KMS-11 (cell line): ENCODE measurements around the gene SMARCD3.

Experiments
- H2AFZ ChIP-seq: fragments of 200-600 bp; sonication (generic); 2 replicates; pipeline ENCODE4 v1.6.1; 2016; ENCODE audit warnings: antibody characterized with exemption, mixed run types, low read depth
- H3K27ac ChIP-seq: fragments of 200-600 bp; sonication (generic); 2 replicates; pipeline ENCODE4 v1.6.1; 2016; ENCODE audit warnings: mild to moderate bottlenecking, mixed run types
- H3K27me3 ChIP-seq: fragments of 200-600 bp; sonication (generic); 2 replicates; pipeline ENCODE4 v1.6.1; 2017; ENCODE audit warnings: mild to moderate bottlenecking, low read depth, mixed run types, moderate library complexity; ENCODE audit not compliant: insufficient read depth
- H3K36me3 ChIP-seq: fragments of 200-600 bp; sonication (generic); 2 replicates; pipeline ENCODE4 v1.6.1; 2017; ENCODE audit warnings: mild to moderate bottlenecking, mixed run types; ENCODE audit not compliant: insufficient read depth
- H3K4me1 ChIP-seq: fragments of 200-600 bp; sonication (generic); 2 replicates; pipeline ENCODE4 v1.6.1; 2016; ENCODE audit warnings: mild to moderate bottlenecking, low read depth, mixed run types; ENCODE audit not compliant: poor library complexity, severe bottlenecking
- H3K4me2 ChIP-seq: fragments of 200-600 bp; sonication (generic); 2 replicates; pipeline ENCODE4 v1.7.0; 2016; ENCODE audit warnings: mild to moderate bottlenecking, mixed run types
- H3K4me3 ChIP-seq: fragments of 200-600 bp; sonication (generic); IDR thresholded peaks from 2 replicates; pipeline ENCODE4 v1.6.1; 2017; ENCODE audit warnings: low read depth, low read length, mixed read lengths; ENCODE audit not compliant: insufficient read depth
- H3K79me2 ChIP-seq: fragments of 200-600 bp; sonication (generic); 2 replicates; pipeline ENCODE4 v1.6.1; 2016; ENCODE audit warnings: low read depth, mixed run types; ENCODE audit not compliant: insufficient read depth
- H3K9ac ChIP-seq: fragments of 200-600 bp; sonication (generic); 2 replicates; pipeline ENCODE4 v1.6.1; 2016; ENCODE audit warnings: mild to moderate bottlenecking, mixed run types
- H4K20me1 ChIP-seq: fragments of 200-600 bp; sonication (generic); 2 replicates; pipeline ENCODE4 v1.6.1; 2016; ENCODE audit warnings: mild to moderate bottlenecking, mixed run types; ENCODE audit not compliant: insufficient read depth
- TF ChIP-seq, protein P1 (sequence below): fragments of 200-600 bp; sonication (generic); conservative IDR thresholded peaks from 2 replicates; pipeline ENCODE4 v1.6.1; 2017; ENCODE audit warnings: low read depth, mild to moderate bottlenecking, antibody characterized with exemption, low read length, moderate library complexity, mixed read lengths

The SMARCD3 gene

GRCh38 chr7:151271699-151272355 is 23.3 kb upstream of the SMARCD3 start:
- no peak overlapping the region for H3K9ac ChIP-seq
- no peak overlapping the region for H3K27ac ChIP-seq
- H3K4me1 ChIP-seq = no peaks in the 10 kb centered on the region
- H3K79me2 ChIP-seq = no peaks in the 10 kb centered on the region
- no peaks in the 10 kb centered on the region for H3K36me3 ChIP-seq
- TF ChIP-seq, protein P1, sequence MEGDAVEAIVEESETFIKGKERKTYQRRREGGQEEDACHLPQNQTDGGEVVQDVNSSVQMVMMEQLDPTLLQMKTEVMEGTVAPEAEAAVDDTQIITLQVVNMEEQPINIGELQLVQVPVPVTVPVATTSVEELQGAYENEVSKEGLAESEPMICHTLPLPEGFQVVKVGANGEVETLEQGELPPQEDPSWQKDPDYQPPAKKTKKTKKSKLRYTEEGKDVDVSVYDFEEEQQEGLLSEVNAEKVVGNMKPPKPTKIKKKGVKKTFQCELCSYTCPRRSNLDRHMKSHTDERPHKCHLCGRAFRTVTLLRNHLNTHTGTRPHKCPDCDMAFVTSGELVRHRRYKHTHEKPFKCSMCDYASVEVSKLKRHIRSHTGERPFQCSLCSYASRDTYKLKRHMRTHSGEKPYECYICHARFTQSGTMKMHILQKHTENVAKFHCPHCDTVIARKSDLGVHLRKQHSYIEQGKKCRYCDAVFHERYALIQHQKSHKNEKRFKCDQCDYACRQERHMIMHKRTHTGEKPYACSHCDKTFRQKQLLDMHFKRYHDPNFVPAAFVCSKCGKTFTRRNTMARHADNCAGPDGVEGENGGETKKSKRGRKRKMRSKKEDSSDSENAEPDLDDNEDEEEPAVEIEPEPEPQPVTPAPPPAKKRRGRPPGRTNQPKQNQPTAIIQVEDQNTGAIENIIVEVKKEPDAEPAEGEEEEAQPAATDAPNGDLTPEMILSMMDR = no peak
- no peak overlapping the region for H2AFZ ChIP-seq
- peaks cover 8% of the 10 kb centered on the region; the same call in 1 of the 2 replicates for H3K27me3 ChIP-seq
- no peak overlapping the region for H3K4me3 ChIP-seq
- no peaks in the 10 kb centered on the region for H4K20me1 ChIP-seq
- no peak overlapping the region for H3K4me2 ChIP-seq

GRCh38 chr7:151269511-151269910 is 21.0 kb upstream of the SMARCD3 start:
- TF ChIP-seq, protein P1 = no peak
- H3K27ac ChIP-seq = no peak overlapping the region
- H3K36me3 ChIP-seq = no peaks in the 10 kb centered on the region
- H3K27me3 ChIP-seq = no peaks in the 10 kb centered on the region
- H2AFZ ChIP-seq = no peak overlapping the region
- no peak overlapping the region for H3K9ac ChIP-seq
- no peaks in the 10 kb centered on the region for H3K79me2 ChIP-seq
- no peak overlapping the region for H3K4me3 ChIP-seq
- H3K4me2 ChIP-seq = no peak overlapping the region
- H3K4me1 ChIP-seq = no peaks in the 10 kb centered on the region
- no peaks in the 10 kb centered on the region for H4K20me1 ChIP-seq

DNA sequence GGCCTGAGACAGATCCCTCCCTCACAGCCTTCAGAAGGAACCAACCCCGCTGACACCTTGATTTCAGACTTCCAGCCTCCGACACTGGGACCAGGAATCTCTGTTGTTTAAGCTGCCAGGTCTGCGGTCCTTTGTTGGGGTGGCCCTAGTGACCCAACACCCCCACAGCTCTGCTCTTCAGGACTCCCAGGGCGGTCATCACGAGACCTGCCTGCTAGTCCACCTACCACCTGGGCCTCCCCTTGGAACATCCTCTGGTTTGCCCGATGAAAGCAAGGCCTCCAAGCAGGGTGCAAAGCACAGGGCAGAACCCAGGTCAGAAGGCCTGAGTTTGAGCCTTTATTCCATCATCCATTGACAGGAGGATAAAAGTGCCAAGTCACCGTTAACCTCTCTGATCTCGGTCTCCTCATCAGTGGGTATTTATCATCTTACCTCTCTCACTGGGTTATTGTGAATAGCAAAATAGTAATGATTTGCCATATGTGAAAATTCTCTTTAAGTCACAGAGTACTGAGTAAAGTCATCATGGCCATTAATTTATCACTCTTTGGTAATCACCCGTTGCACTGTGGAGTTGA is 16.9 kb upstream of the SMARCD3 start:
- Histone ChIP-seq H3K4me1 (no peaks in the 10 kb centered on the region), H3K4me3 (no peak overlapping the region), H4K20me1 (no peaks in the 10 kb centered on the region), H3K9ac (no peak overlapping the region), H3K27me3 (peaks cover 22% of the 10 kb centered on the region; the same call in 1 of the 2 replicates), H3K4me2 (no peak overlapping the region), H3K79me2 (no peaks in the 10 kb centered on the region), H3K36me3 (no peaks in the 10 kb centered on the region), H3K27ac (no peak overlapping the region), H2AFZ (no peak overlapping the region)
- TF ChIP-seq, protein P1 = no peak

DNA sequence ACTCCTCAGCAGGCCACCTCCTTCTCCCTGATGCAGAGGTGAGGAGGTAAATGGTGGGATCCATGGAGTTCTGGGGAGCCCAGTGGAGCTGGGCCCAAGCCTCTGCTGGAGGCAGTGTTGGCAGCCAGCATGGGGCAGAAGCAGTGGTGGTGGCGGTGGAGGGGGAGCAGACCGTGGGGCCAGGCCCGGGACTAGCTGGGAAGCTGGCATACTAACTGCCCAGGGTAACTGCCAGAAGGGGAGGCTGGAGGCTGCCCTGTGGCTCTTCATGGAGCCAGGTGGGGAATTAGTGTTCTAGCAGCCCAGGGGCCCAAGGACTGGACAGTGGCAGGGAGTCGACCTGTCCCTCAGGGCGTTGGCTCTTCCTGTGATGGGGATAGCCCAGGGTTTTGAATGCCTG is 16.1 kb upstream of the SMARCD3 start:
- no peak overlapping the region for H3K4me3 ChIP-seq
- no peaks in the 10 kb centered on the region for H3K79me2 ChIP-seq
- no peaks in the 10 kb centered on the region for H4K20me1 ChIP-seq
- no peak overlapping the region for H3K4me2 ChIP-seq
- TF ChIP-seq, protein P1 = no peak
- H3K9ac ChIP-seq = no peak overlapping the region
- H3K27ac ChIP-seq = no peak overlapping the region
- H3K27me3 ChIP-seq = peaks cover 31% of the 10 kb centered on the region; the same call in 1 of the 2 replicates
- no peak overlapping the region for H2AFZ ChIP-seq
- H3K4me1 ChIP-seq = no peaks in the 10 kb centered on the region
- no peaks in the 10 kb centered on the region for H3K36me3 ChIP-seq
